HG02884 (cell line): ENCODE measurements around the gene XPR1.

Source experiments
- ATAC-seq: cut with Tn5 transposase; IDR thresholded peaks from one replicate; pipeline ENCODE4 v1.9.1; 2021; ENCODE audit warnings: mild to moderate bottlenecking, moderate library complexity; ENCODE audit not compliant: unreplicated experiment

The XPR1 gene

DNA sequence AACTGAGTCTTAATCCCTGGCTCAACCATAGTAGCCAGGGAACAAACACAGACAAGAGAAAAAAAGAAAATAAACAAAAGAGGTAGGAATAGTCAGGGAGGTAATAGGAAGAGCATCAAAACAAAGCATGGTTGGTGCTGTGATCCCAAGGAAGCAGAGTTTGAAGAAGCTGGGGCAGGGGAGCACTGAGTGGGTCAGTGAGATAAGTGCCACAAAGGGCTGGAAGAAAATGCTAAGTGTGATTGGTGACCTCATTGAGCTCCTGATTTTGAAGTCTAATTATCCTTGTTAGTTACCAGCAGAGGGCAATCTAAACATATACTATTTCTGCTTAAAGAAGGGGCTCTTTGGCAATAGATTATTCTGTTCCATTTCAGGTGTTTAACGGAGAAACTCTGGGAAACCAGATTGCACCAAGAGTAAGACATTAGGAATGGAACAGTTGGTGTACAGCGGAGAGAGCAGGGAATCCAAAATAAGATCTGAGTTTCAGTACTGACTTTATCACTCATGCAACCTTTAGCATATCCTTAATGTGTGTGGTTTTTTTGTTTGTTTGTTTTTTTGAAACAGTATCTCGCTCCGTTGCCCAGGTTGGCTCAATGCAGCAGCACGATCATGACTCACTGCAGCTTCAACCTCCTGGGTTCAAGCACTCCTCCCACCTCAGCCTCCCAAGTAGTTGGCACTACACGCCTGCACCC is 250.1 kb downstream of the XPR1 start:
- ATAC-seq, result no peak

DNA sequence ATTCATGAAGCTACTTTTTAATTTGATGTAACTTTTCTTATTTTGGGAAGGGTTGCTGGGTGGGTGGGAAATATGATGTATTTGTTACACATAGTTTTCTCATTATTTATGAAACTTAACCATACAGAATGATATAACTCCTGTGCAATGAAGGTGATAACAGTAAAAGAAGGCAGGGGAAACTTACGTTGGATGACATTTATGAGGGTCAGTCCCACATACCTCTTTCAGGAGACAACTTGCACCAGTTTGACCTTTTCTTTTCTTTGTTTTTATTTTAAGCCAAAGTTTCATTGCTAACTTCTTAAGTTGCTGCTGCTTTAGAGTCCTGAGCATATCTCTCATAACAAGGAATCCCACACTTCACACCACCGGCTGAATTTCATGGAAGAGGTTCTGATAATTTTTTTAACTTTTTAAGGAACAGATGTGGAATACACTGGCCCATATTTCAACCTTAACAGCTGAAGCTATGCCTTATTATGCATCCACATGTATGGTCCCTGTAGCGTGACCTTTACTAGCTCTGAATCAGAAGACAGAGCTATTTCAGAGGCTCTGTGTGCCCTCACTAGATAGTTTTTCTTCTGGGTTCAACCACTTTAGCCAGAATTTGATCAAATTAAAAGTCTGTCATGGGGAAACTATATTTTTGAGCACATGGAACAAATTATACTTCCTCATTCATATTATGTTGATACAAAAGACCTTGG is 252.9 kb downstream of the XPR1 start:
- ATAC-seq, result no peak

DNA sequence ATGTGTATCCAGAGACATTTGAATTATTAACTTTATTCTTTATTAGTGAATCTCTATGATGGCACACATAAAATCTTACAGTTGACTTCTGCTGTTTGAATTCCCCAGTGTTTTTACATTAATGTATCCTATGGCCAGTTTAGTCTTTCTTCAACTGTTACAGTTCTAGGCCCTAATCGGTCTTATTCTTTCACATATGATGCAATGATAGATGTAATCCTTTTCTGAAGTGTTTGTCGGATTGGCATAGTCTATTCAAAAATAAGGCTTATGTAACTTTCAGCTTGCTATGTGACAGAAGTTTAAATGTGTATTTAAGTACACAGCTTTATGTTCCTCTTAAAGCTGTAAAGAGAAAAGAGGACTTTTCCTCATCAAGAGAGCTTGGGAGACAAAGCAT is 254.5 kb downstream of the XPR1 start:
- no peak for ATAC-seq

DNA sequence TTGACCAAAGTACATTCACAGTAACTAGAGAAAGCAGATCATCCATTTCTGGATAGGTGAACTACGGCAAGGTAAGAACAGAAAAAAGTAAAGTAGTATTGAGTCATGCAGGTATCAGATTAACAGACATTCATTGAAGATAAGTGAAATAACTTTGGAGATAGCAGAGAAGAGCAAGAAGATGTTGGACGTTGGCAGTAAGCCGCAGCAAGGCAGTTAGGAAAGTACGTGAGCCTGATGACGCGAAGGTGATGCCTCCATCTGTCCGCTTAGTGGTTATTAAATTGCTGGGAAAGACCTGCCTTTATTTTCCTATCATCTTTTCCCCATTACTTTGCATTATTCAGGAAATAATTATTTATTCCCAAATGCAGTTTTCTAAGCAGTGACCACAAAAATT is 256.0 kb downstream of the XPR1 start:
- no peak for ATAC-seq

DNA sequence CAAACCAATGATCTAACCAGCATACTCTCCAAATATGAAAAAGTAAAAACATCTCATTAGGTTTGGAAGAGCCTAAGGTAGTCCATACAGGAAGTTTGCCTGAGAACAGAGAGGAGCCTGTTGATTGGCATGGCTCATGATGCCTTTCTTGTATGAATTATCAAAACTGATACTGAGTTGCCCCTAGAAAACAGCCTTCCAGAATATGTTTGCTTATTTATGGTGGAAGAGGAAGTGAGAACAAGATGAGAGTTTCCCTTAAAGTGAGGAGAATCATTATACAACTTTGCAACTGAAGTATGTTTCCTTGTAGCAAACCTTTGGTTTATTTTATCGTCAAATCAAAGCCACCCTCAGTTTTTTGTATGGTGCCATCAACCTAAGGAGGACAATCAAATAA is 257.0 kb downstream of the XPR1 start:
- ATAC-seq, result no peak

DNA sequence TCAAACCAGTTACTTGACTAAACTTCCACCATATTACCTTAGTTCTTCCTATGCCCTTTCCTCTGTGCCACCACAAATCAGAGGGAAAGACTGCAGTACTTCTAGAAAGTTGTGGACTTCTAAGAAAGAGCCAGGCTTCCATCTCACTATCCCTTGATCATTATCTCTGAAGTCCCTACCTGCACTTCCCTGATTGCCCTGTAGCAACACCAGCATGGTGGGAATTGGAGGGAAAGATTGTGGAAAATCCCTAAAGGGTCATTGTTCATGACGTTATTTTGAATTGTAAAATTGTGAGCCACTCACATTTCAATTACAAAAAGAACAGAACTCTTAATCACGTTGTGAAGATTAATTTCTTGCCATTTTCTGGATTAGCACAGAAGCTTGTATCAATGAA is 257.5 kb downstream of the XPR1 start:
- no peak for ATAC-seq

DNA sequence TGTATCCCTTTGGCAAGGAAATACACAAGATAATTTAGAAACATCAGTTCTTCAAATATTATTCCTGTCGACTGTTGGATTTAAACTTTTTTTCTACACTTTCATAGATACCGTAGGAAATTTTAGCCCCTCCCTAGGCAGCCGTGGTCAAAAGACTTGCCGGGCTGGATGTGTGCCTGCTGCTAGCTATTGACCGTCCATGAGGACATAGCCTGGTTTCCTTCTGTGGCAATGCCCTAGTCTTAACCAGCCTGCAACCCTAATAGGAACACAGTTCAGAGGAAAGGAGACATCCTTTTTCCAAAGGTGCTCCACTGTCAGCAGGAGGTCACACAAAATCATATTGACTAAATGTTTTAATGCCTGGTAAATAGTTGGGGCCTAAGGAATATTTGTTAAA is 260.4 kb downstream of the XPR1 start:
- ATAC-seq, result no peak

DNA sequence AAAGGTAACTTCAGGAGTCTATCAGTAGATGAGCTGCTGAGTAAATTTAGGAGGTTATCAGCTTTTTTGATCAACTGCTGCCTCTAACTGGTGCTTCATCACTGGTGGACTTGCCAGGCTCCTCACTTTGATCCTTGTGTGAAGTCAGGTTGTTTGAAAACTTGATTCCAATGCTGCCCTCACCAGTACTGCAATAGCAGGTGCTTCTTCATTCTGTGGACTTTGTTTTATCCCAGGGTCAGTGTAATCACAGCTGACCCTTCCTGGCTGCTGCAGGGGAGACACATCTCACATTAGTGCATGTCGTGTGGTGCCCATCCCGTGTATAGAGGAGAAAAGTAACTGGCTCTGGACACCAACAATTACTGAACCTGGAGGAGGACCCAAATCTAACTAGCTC is 260.9 kb downstream of the XPR1 start:
- no peak for ATAC-seq

DNA sequence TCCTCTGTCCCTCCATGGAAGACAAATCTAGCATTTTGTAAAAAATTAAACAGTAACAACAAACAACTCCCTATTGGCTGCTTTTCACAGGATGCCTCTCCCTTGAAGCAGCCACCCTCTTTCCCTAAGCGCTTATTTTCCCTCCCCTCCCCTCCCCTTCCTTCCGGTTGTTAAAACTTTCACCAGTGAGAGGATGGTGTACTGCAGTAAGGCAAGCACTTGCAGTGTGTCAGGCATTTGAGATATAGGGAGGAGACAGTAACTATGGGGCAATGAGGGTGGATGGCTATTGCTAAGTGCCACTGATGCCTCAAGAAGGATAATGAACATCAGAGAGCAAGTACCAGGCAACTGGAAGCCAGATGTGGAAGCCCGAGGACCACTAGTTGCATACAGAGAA is 261.8 kb downstream of the XPR1 start:
- ATAC-seq, result no peak

DNA sequence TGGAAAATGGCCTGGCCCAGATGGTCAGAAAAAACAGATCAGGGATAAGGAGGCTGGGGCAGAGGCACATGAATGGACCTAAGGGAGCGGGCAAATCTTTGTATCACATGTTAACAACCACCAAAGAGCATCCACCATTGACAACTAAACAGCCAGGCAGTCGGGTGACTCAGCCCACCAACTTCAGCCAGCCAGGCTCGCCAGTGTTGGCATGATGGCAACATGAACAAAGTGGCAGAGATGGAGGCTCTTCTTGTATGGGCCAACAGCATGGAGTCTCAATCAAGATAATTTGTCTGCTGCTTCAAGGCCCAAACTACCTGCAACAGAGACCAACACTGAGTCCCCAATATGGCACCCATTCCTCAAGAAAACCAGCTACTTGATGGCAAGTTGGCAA is 264.3 kb downstream of the XPR1 start:
- no peak for ATAC-seq

DNA sequence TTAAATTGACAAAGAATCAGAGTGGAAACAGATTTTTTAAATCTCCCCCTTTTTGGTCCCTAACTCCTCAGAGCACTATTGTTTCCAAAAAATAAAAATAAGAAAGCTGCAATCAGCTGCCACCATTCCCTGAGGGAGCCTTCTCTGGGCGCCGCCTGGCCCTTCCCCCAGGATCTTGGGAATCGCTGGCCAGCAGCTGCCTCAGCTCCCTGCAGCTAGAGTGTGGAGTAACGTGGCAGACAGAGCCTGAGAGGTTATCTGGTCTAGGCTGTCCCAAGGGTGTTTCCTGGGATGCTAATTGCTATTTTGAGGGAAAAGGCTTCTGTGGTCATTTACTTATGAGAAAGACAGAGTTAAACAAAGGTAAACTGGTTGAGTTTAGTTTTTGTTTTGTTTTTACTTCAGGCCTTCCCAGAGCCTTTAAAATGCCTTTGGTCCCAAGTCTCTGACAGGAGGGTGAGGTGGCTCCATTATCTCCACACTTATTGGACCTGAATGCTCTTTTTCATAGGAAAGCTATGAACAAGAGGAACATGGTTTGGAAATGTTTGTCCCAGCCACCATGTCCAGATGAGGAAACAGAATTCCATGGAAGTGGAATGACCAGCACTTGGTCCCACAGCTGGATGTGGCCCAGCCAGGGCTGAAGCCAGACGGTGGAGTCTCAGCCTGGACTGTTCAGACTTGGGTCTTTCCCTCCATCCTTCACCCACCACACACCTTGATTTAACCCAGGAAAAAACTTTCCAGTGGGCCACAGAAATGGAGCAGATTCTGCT is 266.8 kb downstream of the XPR1 start:
- no peak for ATAC-seq

DNA sequence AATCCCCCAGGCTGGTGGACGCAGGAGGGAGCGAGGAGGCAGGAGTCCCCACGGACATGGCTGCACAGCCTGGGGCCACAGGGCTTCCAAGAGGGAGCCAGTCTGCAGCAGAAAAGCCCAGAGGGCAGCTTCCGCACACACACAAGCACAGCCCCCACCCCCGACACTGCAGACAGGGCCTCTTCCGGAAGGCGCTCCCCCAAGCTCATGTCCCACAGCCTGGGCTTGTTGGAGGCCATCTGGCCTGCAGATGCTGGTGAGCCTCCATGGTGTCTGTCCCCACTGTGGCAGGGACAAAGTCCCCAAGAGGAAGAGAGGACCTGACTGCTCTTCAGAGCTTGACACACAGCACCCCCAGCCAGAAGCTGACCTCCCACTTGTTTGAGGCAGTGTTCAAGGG is 267.4 kb downstream of the XPR1 start:
- ATAC-seq, result no peak

DNA sequence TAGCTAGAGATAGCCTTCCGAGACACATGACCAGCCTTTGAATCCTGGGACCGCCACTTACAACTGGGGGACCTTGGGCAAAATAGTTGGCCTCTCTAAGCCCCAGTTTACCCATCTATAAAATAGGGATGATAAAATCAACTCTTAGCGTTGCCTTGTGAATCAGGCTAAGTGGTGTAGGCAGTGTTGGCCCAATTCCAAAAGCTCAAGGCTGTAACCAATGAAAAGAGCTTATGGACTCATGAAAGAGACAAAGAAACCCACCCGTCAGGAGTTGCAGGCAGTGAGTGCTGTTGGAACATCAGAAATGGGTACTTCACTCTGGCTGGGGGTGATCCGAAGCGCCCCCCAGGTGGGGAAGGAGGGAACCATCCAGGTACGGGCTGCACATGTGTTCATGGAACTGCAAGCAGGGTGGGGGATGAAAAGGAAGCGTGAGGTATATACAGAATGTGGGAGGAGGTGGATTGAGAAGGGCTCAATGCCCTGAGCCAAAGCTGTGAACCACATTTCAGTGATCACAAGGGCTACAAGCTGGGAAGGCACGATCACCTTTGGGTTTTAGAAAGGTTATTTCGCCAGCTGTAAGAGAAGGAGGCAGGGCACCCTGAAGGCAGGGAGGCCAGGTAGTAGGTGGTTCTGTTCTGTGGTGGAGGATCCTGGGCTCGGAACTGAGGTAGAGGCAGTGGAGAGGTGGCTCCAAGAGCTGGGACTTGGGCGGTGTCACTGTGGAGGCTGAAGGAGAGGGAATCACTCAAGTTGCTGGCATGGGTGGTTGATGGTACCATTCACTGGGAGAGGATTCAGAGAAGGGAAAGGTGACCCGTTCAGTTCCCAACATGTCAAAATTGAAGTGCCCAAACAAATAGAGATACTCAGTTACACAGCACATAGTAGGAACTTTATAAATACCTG is 269.5 kb downstream of the XPR1 start:
- no peak for ATAC-seq

DNA sequence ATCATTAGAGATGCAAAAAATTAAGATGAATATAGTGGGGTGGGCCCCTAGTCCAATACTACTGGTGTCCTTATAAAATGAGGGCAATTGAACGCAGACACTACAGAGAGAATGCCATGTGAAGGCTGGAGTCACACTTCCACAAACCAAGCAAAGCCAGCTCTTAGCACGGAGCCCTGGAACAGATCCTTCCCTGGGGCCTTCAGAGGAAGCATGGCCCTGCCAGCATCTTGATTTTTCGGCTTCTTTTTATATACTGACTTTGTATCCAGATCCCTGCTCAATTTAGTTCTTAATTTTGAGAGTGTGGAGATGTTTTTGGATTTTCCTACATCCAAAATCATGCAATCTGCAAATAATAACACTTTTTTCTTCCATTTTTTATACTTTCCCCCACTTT is 270.7 kb downstream of the XPR1 start:
- ATAC-seq, result no peak

DNA sequence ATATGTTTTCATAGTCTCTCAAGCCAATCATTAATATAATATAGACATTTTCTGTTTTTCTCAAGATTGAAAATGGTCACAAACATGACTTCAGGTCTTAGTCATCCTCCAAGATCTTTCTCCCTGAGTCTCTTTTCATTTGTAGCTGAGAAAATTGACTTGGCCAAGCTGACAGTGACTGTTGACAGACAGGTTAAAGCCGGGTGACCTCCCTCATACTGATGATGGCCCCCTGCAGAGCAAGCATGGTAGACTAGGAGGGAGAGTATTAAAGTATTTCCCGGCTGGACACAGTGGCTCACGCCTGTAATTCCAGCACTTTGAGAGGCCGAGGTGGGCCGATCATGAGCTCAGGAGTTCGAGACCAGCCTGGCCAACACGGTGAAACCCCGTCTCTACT is 274.1 kb downstream of the XPR1 start:
- ATAC-seq, result no peak

DNA sequence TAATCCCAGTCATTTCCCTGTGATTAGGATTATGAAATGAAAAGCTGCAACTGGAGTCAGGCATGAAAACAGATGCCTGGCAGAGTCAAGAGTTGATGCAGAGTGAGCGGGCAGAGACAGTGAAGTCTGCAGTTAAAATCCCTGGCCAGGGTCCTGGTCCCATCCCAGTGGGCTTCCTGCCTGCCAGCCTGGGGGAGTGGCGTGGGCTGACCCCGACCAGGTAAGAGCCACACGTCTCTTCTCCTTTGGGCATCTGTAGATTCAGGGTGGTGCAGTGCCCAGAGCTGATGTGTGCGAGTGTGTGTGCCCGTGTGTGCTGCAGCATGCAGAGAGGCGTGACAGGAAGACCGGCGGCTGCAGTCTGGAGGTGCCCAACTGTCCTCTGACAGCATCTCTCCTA is 274.7 kb downstream of the XPR1 start:
- ATAC-seq, result no peak

DNA sequence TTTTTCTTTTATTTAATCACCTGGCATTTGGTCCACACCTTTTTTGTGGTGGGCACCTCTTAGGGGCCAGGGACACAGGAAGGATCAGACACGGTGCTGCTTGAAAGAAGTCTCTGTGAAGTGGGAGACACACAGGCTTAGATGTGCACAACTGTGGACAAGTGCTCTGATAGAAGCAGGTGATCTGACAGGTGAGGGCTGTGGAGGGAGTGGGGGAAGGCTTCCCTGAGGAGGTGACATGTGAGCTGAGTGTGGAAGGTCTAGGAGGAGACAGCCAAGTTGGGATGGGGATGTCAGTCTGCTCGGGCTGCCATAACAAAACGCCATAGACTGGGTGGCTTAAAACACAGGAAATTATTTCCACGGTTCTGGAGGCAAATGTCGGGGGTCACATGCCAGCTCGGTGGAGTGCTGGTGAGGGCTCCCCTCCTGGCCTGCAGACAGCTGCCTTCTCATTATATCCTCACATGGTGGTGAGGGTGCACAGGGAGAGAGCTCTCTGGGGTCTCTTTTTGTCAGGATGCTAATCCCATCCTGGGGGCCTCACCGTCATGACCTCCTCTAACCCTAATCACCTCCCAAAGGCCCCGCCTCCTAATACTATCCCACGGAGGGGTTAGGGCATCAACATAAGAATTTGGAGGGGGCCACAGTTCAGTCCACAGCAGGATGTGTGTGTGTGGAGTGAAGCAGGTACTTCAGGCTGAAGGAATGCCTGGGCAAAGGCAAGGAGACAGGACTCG is 275.7 kb downstream of the XPR1 start:
- no peak for ATAC-seq

DNA sequence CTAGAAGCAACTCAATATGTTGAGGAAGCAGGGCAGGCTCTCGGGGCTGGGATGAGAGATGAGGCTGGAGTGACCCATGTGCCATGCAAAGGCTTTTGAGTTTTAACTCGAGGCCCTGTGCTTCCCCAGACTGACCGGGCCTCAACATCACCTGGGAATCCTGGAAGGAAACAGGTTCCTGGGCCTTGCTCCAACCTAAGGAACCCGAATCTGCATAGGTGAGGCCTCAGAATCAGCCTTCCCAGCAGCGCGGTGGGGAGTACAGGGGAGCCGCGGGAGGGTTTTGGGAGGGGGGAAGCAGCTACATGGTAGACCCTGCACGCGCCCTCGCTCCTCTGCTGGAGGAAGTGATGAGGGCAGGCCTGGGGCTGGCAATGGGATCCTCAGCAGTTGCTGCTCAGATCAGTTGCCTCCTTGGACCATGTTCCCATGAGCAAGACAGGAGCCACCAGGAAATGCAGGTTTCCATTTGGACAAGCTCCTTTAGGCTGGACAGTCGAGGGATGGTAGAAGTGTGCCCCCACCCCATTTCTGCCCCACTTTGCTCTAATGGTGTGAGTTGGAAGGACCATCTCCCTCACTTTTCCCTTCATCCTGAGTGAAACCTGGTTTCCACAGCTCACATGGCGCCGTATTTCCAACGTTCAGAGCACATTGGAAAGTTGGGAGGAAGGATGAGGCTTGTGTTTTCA is 276.4 kb downstream of the XPR1 start:
- ATAC-seq, result no peak

DNA sequence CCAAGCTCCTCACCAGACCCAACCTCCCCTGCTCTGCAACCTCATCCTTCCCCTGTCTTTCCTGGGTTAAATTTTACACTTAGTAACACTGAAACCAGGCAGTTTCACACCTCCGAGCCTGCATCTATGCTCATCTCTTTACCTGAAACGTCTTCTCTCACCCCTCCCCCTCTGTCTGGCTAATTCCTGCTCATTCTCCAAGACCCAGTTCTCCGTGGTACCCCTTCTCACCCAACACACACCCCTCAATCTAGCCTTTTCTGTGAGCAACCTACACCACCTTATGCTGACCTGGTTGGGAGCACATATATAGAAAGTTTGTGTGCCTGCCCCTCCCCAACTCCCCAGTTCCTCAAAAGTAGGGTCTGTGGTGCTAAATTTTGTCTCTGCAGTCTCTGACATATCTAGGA is 277.2 kb downstream of the XPR1 start:
- ATAC-seq, result no peak
